Stimulated activated CD4-positive, alpha-beta T cell treated with anti-CD3 and anti-CD28 coated beads, Interleukin-2, amount 100 ng/mL, for 4 hours (primary cell): ENCODE measurements around the gene SRCIN1.
"Not testable (repeated sequence)": the region's sequence is repeated elsewhere in the genome, so short reads cannot be mapped to it uniquely, and the experiment has no call there.

ENCODE experiments used
- DNase-seq: peaks from one replicate; pipeline ENCODE4 v3.0.0-alpha.2; 2020; ENCODE audit warnings: low read depth

SRCIN1 gene

GRCh38 chr17:38605841-38606645 lies at the start of gene SRCIN1:
SRCIN1 (minus strand) TSS chr17:38605952; CDS start chr17:38605705, 247 bp downstream.
- peak; percentile 49 for DNase-seq

- DNase-seq, result no peak
Measured at GRCh38 chr17:38654411-38655398, 49.0 kb upstream of the SRCIN1 start.

GRCh38 chr17:38653679-38654078 lies 47.9 kb upstream of the SRCIN1 start:
- no peak for DNase-seq

GRCh38 chr17:38653230-38653629 lies 47.5 kb upstream of the SRCIN1 start:
- no peak for DNase-seq

- DNase-seq, result not testable (repeated sequence)
Measured at GRCh38 chr17:38650653-38651173, 45.0 kb upstream of the SRCIN1 start.

GRCh38 chr17:38637951-38638350 lies 32.2 kb upstream of the SRCIN1 start:
- no peak for DNase-seq

- DNase-seq, result no peak
Measured at GRCh38 chr17:38636054-38636453, 30.3 kb upstream of the SRCIN1 start.

- no peak for DNase-seq
Measured at GRCh38 chr17:38632334-38632733, 26.6 kb upstream of the SRCIN1 start.

- no peak for DNase-seq
Measured at GRCh38 chr17:38628441-38628840, 22.7 kb upstream of the SRCIN1 start.

GRCh38 chr17:38627957-38628356 lies 22.2 kb upstream of the SRCIN1 start:
- no peak for DNase-seq

GRCh38 chr17:38626606-38627226 lies 21.0 kb upstream of the SRCIN1 start:
- not testable (repeated sequence) for DNase-seq

GRCh38 chr17:38625482-38625881 lies 19.7 kb upstream of the SRCIN1 start:
- no peak for DNase-seq

- DNase-seq, result not testable (repeated sequence)
Measured at GRCh38 chr17:38624782-38625355, 19.1 kb upstream of the SRCIN1 start.

- no peak for DNase-seq
Measured at GRCh38 chr17:38621538-38621937, 15.8 kb upstream of the SRCIN1 start.

GRCh38 chr17:38620551-38621277 lies 15.0 kb upstream of the SRCIN1 start:
- no peak for DNase-seq

GRCh38 chr17:38619937-38620550 lies 14.3 kb upstream of the SRCIN1 start:
- no peak for DNase-seq

- no peak for DNase-seq
Measured at GRCh38 chr17:38619451-38619795, 13.7 kb upstream of the SRCIN1 start.

GRCh38 chr17:38617967-38618760 lies 12.4 kb upstream of the SRCIN1 start:
- DNase-seq, result no peak

- no peak for DNase-seq
Measured at GRCh38 chr17:38617074-38617860, 11.5 kb upstream of the SRCIN1 start.
